Right hindlimb (tissue), 1 donor: ENCODE measurements around the gene ISG15.

ENCODE experiments used
- DNase-seq: peaks from one replicate; pipeline ENCODE4 v3.0.0-alpha.2; 2018

ISG15 gene

DNA sequence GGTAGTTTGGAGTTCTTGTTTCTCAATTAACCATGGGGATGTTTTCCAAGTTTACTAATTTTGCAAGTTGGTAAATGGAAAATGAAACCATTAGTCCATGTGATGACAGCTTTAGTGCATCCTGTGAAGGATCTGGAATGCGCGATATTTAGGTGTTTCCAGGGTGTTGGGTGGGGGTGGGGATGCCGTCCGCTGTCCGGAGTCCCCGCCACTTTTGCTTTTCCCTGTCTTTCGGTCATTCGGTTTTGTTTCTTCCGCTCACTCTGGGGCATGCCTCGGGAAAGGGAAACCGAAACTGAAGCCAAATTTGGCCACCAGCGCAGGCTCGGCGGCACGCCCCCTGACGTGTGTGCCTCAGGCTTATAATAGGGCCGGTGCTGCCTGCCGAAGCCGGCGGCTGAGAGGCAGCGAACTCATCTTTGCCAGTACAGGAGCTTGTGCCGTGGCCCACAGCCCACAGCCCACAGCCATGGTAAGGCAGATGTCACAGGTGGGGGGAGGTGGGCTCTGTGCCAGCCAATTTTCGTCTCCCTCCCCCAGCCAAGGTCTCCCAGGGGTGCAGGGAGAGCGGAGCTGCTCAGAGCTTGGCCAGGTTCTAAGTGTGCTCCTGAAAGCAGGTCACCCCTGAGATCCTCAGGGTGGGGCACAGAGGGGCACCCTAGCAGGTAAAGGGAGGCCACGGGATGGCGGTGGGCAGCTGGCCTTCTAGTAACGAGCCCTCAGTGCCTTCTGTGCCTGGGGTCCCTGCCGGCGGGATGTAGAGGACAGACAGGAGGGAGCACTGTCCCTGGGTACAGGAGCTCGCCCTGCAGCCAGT, at the start of gene ISG15:
Gene ISG15, plus strand, starts transcription at position 393 of the 817 bp plus-strand sequence. Its CDS starts 77 bp downstream, at position 470.
- DNase-seq = peak; percentile 94

- no peak for DNase-seq
Observed at GRCh38 chr1:963746-964525, 49.4 kb upstream of the ISG15 start.

DNA sequence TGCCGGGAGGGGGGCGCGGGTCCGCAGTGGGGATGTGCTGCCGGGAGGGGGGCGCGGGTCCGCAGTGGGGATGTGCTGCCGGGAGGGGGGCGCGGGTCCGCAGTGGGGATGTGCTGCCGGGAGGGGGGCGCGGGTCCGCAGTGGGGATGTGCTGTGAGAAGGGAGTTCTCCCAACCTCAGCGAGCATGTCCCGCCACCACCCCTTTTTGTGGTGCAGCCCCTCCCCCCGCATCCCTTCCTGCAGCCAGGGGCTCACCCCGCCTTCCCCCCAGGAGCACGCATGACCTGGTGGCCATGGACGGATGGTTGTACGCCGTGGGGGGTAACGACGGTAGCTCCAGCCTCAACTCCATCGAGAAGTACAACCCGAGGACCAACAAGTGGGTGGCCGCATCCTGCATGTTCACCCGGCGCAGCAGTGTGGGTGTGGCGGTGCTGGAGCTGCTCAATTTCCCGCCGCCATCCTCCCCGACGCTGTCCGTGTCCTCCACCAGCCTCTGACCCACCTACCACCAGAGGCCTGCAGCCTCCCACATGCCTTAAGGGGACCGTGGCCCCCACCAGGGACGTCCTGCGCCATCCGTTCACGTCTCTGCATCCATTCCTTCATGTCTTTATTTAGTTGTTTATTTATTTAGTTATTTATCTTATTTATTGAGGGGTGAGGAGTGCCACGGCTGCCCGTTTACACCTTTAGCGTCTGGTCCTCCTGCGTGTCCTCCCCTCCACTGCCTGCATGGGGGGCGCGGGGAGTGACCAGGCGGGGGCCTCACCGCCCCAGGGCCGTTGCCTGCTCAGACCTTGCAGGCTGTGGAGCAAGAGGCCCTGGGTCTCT, 48.4 kb upstream of the ISG15 start:
- DNase-seq = no peak

GRCh38 chr1:965526-966134, 47.7 kb upstream of the ISG15 start:
- no peak for DNase-seq

GRCh38 chr1:966135-966703, 47.1 kb upstream of the ISG15 start, which contains the start of gene PLEKHN1:
TSS of gene PLEKHN1 (plus strand) at chr1:966482. CDS start at chr1:966532, 50 bp downstream.
- DNase-seq = no peak

DNA sequence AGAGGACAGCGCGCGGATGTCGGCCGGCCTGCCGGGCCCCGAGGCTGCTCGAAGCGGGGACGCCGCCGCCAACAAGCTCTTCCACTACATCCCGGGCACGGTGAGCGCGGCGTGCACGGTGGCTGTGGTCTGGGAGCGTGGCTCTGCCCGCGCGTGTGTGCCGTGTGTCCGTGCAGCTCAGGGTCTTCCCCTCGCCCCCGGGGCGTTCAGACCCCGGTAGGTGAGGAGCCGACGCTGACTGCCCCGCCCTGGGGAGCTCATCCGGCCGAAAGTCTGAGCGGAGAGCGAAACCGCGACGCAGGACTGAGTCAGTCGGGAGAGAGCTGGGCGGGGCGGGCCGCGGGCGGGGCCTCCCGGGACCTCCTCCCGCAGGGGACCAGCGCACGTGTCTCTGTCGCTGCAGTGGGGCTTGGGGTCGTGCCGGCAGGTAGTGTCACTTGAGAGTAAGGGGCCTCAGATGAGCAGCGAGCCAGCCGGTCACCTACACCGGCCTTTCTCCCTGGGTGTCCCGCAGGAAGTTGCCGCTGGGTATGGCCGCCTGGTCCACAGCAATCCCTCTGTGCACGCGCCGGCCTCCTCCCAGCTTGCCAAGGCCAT, 46.5 kb upstream of the ISG15 start:
- no peak for DNase-seq

- peak; percentile 17 for DNase-seq
Observed at GRCh38 chr1:967466-968343, 45.6 kb upstream of the ISG15 start.

DNA sequence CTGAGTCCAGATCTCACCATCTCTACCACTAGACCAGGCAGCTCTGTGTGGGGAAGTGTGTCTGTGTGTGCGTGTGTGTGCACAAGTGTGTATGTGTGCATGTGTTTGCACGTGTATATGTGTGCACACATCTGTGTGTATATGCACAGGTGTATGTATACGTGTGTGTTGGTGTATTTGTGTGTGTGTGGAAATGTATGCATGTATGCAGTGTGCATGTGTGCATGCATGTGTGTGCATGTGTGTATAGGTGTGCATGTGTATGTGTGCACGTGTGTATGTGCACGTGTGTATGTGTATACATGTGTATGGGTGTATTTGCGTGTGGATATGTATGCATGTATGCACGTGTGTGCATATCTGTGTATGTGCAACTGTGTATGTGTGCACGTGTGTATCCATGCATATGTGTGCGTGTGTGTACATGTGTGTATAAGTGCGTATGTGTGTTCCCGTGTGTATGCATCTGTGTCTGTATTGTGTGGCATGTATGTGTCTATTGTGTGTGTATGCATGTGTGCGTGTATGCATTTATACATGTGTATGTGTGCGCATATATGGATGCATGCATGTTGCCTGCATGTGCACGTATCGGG, 43.9 kb upstream of the ISG15 start:
- DNase-seq = no peak

- DNase-seq = peak; percentile 17
Observed at GRCh38 chr1:970242-970972, 42.9 kb upstream of the ISG15 start.

GRCh38 chr1:970973-971730, 42.1 kb upstream of the ISG15 start:
- peak; percentile 12 for DNase-seq

DNA sequence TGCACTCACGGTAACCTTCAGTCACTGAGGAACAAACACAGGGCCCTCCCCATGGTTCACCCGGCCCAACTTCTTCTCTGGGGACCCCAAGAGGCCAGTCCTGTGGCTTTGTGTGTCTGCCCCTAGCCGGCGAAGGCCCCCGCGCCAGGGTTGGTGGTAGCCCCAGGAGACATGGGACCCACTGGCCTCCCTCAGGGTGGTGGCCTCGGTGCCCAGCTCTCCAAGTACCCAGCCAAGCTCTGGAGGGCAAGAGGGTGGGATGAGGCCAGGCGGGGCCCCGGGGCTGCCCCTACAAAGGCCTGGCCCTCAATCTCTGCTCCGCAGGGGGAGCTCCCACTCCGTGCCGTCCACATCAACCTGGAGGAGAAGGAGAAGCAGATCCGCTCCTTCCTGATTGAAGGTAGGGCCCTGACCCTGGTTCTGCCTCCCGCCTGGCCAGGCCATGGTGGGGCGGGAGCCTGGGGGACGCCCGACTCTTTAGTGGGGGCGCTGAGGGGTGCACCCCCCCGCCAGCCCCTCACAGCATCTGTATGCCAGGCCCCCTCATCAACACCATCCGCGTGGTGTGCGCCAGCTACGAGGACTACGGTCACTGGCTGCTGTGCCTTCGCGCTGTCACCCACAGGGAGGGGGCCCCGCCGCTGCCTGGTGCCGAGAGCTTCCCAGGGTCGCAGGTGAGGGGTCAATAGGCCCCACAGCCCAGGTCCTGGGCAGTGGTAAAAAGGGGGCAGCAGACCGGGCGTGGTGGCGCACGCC, 41.4 kb upstream of the ISG15 start:
- peak; percentile 16 for DNase-seq

DNA sequence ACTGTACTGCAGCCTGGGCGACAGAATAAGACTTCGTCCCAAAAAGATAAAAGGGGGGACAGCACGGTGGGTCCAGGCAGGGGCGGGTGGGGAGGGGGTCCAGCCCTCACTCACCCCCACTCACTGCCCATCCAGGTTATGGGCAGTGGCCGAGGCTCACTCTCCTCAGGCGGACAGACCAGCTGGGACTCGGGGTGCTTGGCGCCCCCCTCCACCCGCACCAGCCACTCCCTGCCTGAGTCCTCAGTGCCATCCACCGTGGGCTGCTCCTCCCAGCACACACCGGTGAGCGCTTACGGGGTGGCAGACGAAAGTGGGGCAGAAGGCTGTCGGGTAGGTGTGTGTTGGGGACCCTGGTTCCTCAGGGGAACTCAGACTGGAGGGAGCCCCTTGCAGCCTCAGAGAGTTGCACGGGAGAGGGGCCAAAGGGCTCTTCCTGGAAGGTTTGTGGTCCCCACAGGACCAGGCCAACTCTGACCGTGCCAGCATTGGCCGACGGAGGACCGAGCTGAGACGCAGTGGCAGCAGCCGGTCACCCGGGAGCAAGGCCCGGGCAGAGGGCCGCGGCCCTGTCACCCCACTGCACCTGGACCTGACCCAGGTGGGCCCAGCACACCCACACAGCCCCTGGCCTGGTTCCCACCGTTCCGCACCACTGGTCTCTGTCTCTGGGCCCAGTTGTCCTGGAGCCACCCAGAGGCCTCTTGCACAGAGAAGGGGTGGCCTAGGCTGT, 40.4 kb upstream of the ISG15 start:
- no peak for DNase-seq

- peak; percentile 16 for DNase-seq
Observed at GRCh38 chr1:973459-974292, 39.6 kb upstream of the ISG15 start.

DNA sequence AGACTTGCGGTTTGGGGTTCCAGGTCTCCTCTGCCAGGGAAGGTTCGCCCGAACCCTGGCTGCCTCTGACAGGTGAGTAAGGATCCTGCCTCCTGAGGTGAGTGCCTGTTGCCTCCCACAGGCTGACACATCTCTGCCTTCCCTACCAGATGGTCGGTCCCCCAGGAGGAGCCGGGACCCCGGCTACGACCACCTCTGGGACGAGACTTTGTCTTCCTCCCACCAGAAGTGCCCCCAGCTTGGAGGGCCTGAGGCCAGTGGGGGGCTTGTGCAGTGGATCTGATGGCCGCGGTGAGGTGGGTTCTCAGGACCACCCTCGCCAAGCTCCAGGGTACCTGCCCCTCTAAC, 39.0 kb upstream of the ISG15 start:
- DNase-seq = peak; percentile 11

GRCh38 chr1:974687-975328, 38.5 kb upstream of the ISG15 start:
- DNase-seq = peak; percentile 15

GRCh38 chr1:975365-975764, 37.9 kb upstream of the ISG15 start:
- peak; percentile 20 for DNase-seq
